Neural cell (in vitro differentiated cells): ENCODE data around the gene PRELID2. TPM values are rescaled to one million over a fixed set of nuclear protein-coding genes. Genes with fewer than 3 reads are reported as not detected.
"Not testable (repeated sequence)": the region's sequence is repeated elsewhere in the genome, so short reads cannot be mapped to it uniquely, and the experiment has no call there.

Experiments used
- H2AFZ ChIP-seq: fragments of 200-600, 300-800 bp; sonication (generic), shearing (Covaris generic); 2 replicates; pipeline ENCODE4 v1.6.0; 2014; ENCODE audit warnings: low read depth, mild to moderate bottlenecking, antibody characterized with exemption, low read length, moderate library complexity
- H3F3A ChIP-seq: fragments of 200-600 bp; shearing (Covaris generic); 2 replicates; pipeline ENCODE4 v1.6.1; 2016; ENCODE audit warnings: mild to moderate bottlenecking, moderate library complexity, mixed read lengths, antibody characterized with exemption, low read length; ENCODE audit not compliant: insufficient read depth, poor library complexity, severe bottlenecking
- H3K27ac ChIP-seq: fragments of 200-600, 300-800 bp; sonication (generic), shearing (Covaris generic); 2 replicates; pipeline ENCODE4 v1.5.1; 2014; ENCODE audit warnings: mild to moderate bottlenecking, low read length, moderate library complexity
- H3K27me3 ChIP-seq: fragments of 300-800, 200-600 bp; sonication (generic), shearing (Covaris generic); 2 replicates; pipeline ENCODE4 v1.6.0; 2014; ENCODE audit warnings: mild to moderate bottlenecking, low read depth, low read length, moderate library complexity; ENCODE audit not compliant: insufficient read depth
- H3K36me3 ChIP-seq: fragments of 300-800, 200-600 bp; sonication (generic), shearing (Covaris generic); 2 replicates; pipeline ENCODE4 v1.5.1; 2014; ENCODE audit warnings: mild to moderate bottlenecking, antibody characterized with exemption, low read length, moderate library complexity; ENCODE audit not compliant: insufficient read depth
- H3K4me2 ChIP-seq: fragments of 300-800, 200-600 bp; sonication (generic), shearing (Covaris generic); 2 replicates; pipeline ENCODE4 v1.6.0; 2014; ENCODE audit warnings: mild to moderate bottlenecking, low read length
- H3K4me3 ChIP-seq: fragments of 300-800, 200-600 bp; sonication (generic), shearing (Covaris generic); 2 replicates; pipeline ENCODE4 v1.5.1; 2014; ENCODE audit warnings: mild to moderate bottlenecking, low read length, moderate library complexity
- H3K79me2 ChIP-seq: fragments of 200-600 bp; shearing (Covaris generic); replicated peaks from 2 replicates; pipeline ENCODE4 v1.6.0; 2014; ENCODE audit warnings: mild to moderate bottlenecking, low read length, moderate library complexity; ENCODE audit not compliant: insufficient read depth
- H3K9ac ChIP-seq: fragments of 300-800, 200-600 bp; sonication (generic), shearing (Covaris generic); 2 replicates; pipeline ENCODE4 v1.6.1; 2016; ENCODE audit warnings: mild to moderate bottlenecking, low read length, mixed read lengths
- H3K9me2 ChIP-seq: fragments of 200-600 bp; shearing (Covaris generic); 2 replicates; pipeline ENCODE4 v1.6.1; 2016; ENCODE audit warnings: mild to moderate bottlenecking, low read length, mixed read lengths; ENCODE audit not compliant: insufficient read depth
- H3K9me3 ChIP-seq: fragments of 200-600, 300-800 bp; sonication (generic), shearing (Covaris generic); 2 replicates; pipeline ENCODE4 v1.6.1; 2016; ENCODE audit warnings: mild to moderate bottlenecking, mixed run types, low read length, moderate library complexity, mixed read lengths
- H4K20me1 ChIP-seq: fragments of 200-600 bp; shearing (Covaris generic); 2 replicates; pipeline ENCODE4 v1.6.1; 2016; ENCODE audit warnings: mild to moderate bottlenecking, mixed run types; ENCODE audit not compliant: insufficient read depth
- EP300 ChIP-seq: fragments of 450-650 bp; conservative IDR thresholded peaks from 2 replicates; pipeline ENCODE4 v1.6.1; 2014; ENCODE audit warnings: antibody characterized with exemption, mild to moderate bottlenecking, moderate library complexity; ENCODE audit not compliant: poor library complexity, severe bottlenecking
- EZH2 ChIP-seq: fragments of 200-600, 300-800 bp; shearing (Covaris generic), sonication (generic); IDR thresholded peaks from 2 replicates; pipeline ENCODE4 v1.6.1; 2014; ENCODE audit warnings: antibody characterized with exemption, low read length, borderline replicate concordance, mild to moderate bottlenecking; ENCODE audit not compliant: insufficient read depth, poor library complexity, severe bottlenecking
- MXI1 ChIP-seq: fragments of 450-650 bp; conservative IDR thresholded peaks from 2 replicates; pipeline ENCODE4 v1.6.1; 2014; ENCODE audit warnings: antibody characterized with exemption, mild to moderate bottlenecking; ENCODE audit not compliant: poor library complexity, severe bottlenecking
- POLR2AphosphoS5 ChIP-seq: IDR thresholded peaks from 2 replicates; pipeline ENCODE4 v1.6.1; 2012
- RAD21 ChIP-seq: fragments of 450-650 bp; conservative IDR thresholded peaks from 2 replicates; pipeline ENCODE4 v1.6.1; 2014; ENCODE audit warnings: antibody characterized with exemption, mild to moderate bottlenecking, moderate library complexity
- SMC3 ChIP-seq: fragments of 450-650 bp; conservative IDR thresholded peaks from 2 replicates; pipeline ENCODE4 v1.6.1; 2014; ENCODE audit warnings: antibody characterized with exemption, mild to moderate bottlenecking, moderate library complexity; ENCODE audit not compliant: poor library complexity
- TAF1 ChIP-seq: IDR thresholded peaks from 2 replicates; pipeline ENCODE4 v1.6.1; 2012; ENCODE audit warnings: low read depth
- polyA plus RNA-seq: library from polyadenylated mRNA; depleted of rRNA; stranded (reverse); fragments of >200 nt; gene quantifications from 2 replicates; pipeline ENCODE4 v1.2.3, GENCODE V29; 2014
- TF ChIP-seq, protein P1 (sequence below): fragments of 450-650 bp; IDR thresholded peaks from 2 replicates; pipeline ENCODE4 v1.5.1; 2014; ENCODE audit warnings: antibody characterized with exemption, mild to moderate bottlenecking, moderate library complexity; ENCODE audit not compliant: poor library complexity, severe bottlenecking
- TF ChIP-seq, protein P2 (sequence below): IDR thresholded peaks from 2 replicates; pipeline ENCODE4 v1.6.1; 2012; ENCODE audit warnings: borderline replicate concordance

PRELID2 gene
- polyA plus RNA-seq, 1 donor from 2014 or later, result not detected

DNA sequence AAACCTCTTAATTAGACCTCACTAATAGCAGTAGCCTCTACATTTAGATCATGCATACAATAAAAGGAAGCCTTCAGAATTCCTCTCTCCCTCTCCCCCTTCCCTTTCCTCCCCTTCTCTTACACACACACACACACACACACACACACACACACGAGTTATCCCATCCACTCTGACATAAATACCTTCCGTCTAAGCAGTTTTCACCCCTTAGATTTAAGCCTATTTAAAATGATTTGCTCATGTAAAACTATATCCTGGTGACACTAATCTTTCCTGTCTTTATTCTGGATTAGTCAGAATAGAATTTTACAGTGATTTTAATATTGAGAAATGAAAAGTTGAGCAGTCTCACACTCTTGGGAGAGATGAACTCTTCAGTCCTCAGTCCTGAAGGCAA lies 35.0 kb downstream of the PRELID2 start:
- no peaks in the 10 kb centered on the region for H3K27me3 ChIP-seq
- no peaks in the 10 kb centered on the region for H3K36me3 ChIP-seq
- H3K4me3 ChIP-seq, result no peak overlapping the region
- H2AFZ ChIP-seq, result no peak overlapping the region
- H3K9me2 ChIP-seq, result no peaks in the 10 kb centered on the region
- TF ChIP-seq SMC3 (no peak), TAF1 (no peak), MXI1 (no peak), POLR2AphosphoS5 (no peak), EP300 (no peak), RAD21 (no peak)
- TF ChIP-seq, protein P1, sequence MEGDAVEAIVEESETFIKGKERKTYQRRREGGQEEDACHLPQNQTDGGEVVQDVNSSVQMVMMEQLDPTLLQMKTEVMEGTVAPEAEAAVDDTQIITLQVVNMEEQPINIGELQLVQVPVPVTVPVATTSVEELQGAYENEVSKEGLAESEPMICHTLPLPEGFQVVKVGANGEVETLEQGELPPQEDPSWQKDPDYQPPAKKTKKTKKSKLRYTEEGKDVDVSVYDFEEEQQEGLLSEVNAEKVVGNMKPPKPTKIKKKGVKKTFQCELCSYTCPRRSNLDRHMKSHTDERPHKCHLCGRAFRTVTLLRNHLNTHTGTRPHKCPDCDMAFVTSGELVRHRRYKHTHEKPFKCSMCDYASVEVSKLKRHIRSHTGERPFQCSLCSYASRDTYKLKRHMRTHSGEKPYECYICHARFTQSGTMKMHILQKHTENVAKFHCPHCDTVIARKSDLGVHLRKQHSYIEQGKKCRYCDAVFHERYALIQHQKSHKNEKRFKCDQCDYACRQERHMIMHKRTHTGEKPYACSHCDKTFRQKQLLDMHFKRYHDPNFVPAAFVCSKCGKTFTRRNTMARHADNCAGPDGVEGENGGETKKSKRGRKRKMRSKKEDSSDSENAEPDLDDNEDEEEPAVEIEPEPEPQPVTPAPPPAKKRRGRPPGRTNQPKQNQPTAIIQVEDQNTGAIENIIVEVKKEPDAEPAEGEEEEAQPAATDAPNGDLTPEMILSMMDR, result no peak
- no peak overlapping the region for H3K9ac ChIP-seq
- H3F3A ChIP-seq, result no peaks in the 10 kb centered on the region
- no peaks in the 10 kb centered on the region for H3K9me3 ChIP-seq
- no peaks in the 10 kb centered on the region for H4K20me1 ChIP-seq
- no peak overlapping the region for H3K4me2 ChIP-seq
- H3K27ac ChIP-seq, result no peak overlapping the region
- no peaks in the 10 kb centered on the region for H3K79me2 ChIP-seq

DNA sequence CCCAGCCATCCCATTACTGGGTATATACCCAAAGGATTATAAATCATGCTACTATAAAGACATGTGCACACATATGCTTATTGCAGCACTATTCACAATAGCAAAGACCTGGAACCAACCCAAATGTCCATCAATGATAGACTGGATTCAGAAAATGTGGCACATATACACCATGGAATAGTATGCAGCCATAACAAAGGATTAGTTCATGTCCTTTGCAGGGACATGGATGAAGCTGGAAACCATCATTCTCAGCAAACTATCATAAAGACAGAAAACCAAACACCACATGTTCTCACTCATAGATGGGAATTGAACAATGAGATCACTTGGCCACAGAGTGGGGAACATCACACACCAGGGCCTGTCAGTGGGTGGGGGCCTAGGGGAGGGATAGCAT lies 36.6 kb downstream of the PRELID2 start:
- H3F3A ChIP-seq, H3K36me3 ChIP-seq, H2AFZ ChIP-seq, H3K9ac ChIP-seq, H3K9me3 ChIP-seq, H3K27me3 ChIP-seq, H3K4me3 ChIP-seq, H3K9me2 ChIP-seq, H4K20me1 ChIP-seq, H3K4me2 ChIP-seq, H3K79me2 ChIP-seq, H3K27ac ChIP-seq: not testable (repeated sequence)

DNA sequence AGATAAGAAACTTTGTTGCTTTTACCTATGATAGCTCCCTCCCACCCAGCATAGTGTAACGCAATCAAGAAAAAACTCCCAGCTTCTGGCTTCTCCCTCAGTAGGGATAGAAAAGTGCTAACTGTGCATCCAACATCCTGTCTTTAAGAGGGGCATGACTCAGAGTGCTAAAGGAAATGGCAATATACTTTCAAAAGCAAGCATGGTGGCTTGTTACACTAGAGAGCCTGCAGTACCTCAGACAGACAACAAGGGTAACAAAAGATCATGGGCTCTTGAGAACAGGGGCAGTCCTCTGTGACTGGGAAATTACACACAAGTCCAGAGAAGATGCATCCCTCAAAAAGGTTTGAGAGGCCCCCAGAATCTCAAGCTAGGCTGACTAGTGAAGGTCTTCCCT lies 37.8 kb downstream of the PRELID2 start:
- Histone ChIP-seq H3K4me3 (no peak overlapping the region), H3K9me2 (no peaks in the 10 kb centered on the region), H3F3A (no peaks in the 10 kb centered on the region), H3K27ac (no peak overlapping the region), H3K79me2 (no peaks in the 10 kb centered on the region), H3K4me2 (no peak overlapping the region), H3K36me3 (no peaks in the 10 kb centered on the region), H3K9me3 (no peaks in the 10 kb centered on the region), H2AFZ (no peak overlapping the region), H3K27me3 (no peaks in the 10 kb centered on the region), H4K20me1 (no peaks in the 10 kb centered on the region), H3K9ac (no peak overlapping the region)
- TF ChIP-seq EZH2 (no peak), POLR2AphosphoS5 (no peak), EP300 (no peak), RAD21 (no peak), TAF1 (no peak), MXI1 (no peak), SMC3 (no peak)
- TF ChIP-seq, protein P2, sequence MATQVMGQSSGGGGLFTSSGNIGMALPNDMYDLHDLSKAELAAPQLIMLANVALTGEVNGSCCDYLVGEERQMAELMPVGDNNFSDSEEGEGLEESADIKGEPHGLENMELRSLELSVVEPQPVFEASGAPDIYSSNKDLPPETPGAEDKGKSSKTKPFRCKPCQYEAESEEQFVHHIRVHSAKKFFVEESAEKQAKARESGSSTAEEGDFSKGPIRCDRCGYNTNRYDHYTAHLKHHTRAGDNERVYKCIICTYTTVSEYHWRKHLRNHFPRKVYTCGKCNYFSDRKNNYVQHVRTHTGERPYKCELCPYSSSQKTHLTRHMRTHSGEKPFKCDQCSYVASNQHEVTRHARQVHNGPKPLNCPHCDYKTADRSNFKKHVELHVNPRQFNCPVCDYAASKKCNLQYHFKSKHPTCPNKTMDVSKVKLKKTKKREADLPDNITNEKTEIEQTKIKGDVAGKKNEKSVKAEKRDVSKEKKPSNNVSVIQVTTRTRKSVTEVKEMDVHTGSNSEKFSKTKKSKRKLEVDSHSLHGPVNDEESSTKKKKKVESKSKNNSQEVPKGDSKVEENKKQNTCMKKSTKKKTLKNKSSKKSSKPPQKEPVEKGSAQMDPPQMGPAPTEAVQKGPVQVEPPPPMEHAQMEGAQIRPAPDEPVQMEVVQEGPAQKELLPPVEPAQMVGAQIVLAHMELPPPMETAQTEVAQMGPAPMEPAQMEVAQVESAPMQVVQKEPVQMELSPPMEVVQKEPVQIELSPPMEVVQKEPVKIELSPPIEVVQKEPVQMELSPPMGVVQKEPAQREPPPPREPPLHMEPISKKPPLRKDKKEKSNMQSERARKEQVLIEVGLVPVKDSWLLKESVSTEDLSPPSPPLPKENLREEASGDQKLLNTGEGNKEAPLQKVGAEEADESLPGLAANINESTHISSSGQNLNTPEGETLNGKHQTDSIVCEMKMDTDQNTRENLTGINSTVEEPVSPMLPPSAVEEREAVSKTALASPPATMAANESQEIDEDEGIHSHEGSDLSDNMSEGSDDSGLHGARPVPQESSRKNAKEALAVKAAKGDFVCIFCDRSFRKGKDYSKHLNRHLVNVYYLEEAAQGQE, result no peak
- TF ChIP-seq, protein P1, result no peak
